Natural killer cell (primary cell): ENCODE results near the gene COL23A1. TPM values are rescaled to one million over a fixed set of nuclear protein-coding genes. Genes with fewer than 3 reads are reported as not detected.

Experiments
- ATAC-seq, 3 donors: fragments of 150-1000 bp in 2 of 3; fragments of 200-7000 bp in 1 of 3; cut with Tn5 transposase; 1 replicate in 1 of 3; 2 replicates in 2 of 3; pipeline ENCODE4 v1.10.0; 2021; ENCODE audit warnings: mild to moderate bottlenecking in 2 of 3, moderate library complexity in 2 of 3
- DNase-seq, 2 donors: peaks; one replicate each; pipeline versions ENCODE4 v3.0.0 to v3.0.0-alpha.2; 2013 to 2021; ENCODE audit warnings: mixed read lengths in 1 of 2
- H3K27ac ChIP-seq: one replicate; pipeline ENCODE4 v1.5.1; 2013; ENCODE audit warnings: mild to moderate bottlenecking, low read length
- H3K27me3 ChIP-seq: one replicate; pipeline ENCODE4 v1.6.1; 2013; ENCODE audit warnings: low read length; ENCODE audit not compliant: control insufficient read depth, insufficient read depth
- H3K36me3 ChIP-seq: one replicate; pipeline ENCODE4 v1.6.1; 2013; ENCODE audit warnings: low read length; ENCODE audit not compliant: control insufficient read depth, insufficient read depth
- H3K4me1 ChIP-seq: one replicate; pipeline ENCODE4 v1.6.1; 2013; ENCODE audit warnings: low read length; ENCODE audit not compliant: control insufficient read depth, insufficient read depth
- H3K4me3 ChIP-seq: one replicate; pipeline ENCODE4 v1.5.1; 2013; ENCODE audit warnings: low read length
- H3K9me3 ChIP-seq: one replicate; pipeline ENCODE4 v1.6.1; 2013; ENCODE audit warnings: low read length; ENCODE audit not compliant: control insufficient read depth, insufficient read depth
- H3K27ac Mint-ChIP-seq, 2 donors: one replicate each; pipeline ENCODE4 v1.8.0; 2022; ENCODE audit warnings: mild to moderate bottlenecking in 2 of 2, mixed read lengths in 2 of 2, moderate library complexity in 1 of 2
- H3K27me3 Mint-ChIP-seq, 2 donors: one replicate each; pipeline ENCODE4 v1.8.0; 2022; ENCODE audit warnings: low read depth in 2 of 2, mixed read lengths in 2 of 2
- H3K36me3 Mint-ChIP-seq: one replicate; pipeline ENCODE4 v1.8.0; 2022; ENCODE audit warnings: mixed read lengths
- H3K4me1 Mint-ChIP-seq, 2 donors: one replicate each; pipeline ENCODE4 v1.8.0; 2022; ENCODE audit warnings: mixed read lengths in 2 of 2
- H3K4me3 Mint-ChIP-seq: one replicate; pipeline ENCODE4 v1.8.0; 2022; ENCODE audit warnings: mild to moderate bottlenecking, moderate library complexity, mixed read lengths
- H3K9me3 Mint-ChIP-seq, 2 donors: one replicate each; pipeline ENCODE4 v1.8.0; 2022; ENCODE audit warnings: mixed read lengths in 2 of 2
- WGBS: methylation state at CpG from one replicate; pipeline ENCODE4 v1.1.7; 2013; ENCODE audit warnings: missing lambda C conversion rate; ENCODE audit not compliant: insufficient coverage; 5-methylcytosine and 5-hydroxymethylcytosine counted together
- intact Hi-C: fragments of 100-400 bp; cut with micrococcal nuclease; formaldehyde crosslinking; loops from one replicate; pipeline ENCODE4 v1.14.2; 2022
- total RNA-seq, 4 donors: library from RNA; stranded (reverse); fragments of 120-200 nt in 1 of 4; gene quantifications; one replicate each; pipeline versions ENCODE4 v1.2.3 to v1.2.4, GENCODE V29; 2013 to 2022
- TF ChIP-seq, protein P1 (sequence below): fragments of 200-600 bp; IDR thresholded peaks from one replicate; pipeline ENCODE4 v1.8.0; 2022; ENCODE audit warnings: antibody characterized with exemption

The COL23A1 gene
- total RNA-seq, 3 donors from 2014 or later (not counting 1 experiment from before 2014, with no cell fraction given) = 0.15 TPM; not detected in 2

DNA sequence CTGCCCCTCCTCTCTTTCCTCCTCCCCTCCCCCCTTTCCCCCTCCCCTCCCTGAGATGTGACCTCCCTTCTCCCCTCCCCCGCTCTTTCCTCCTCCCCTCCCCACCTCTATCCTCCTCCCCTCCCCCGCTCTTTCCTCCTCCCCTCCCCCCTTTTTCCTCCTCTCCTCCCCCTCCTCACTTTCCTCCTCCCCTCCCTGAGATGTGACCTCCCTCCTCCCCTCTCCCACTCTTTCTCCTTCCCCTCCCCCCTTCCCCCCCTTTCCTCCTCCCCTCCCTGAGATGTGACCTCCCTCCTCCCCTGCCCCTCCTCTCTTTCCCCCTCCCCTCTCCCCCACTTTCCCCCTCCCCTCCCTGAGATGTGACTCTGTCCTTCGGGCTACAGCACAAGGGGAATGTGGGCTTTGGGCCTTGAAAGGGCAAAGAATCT, 169.8 kb downstream of the COL23A1 start:
- Histone ChIP-seq H3K27me3 (no peaks in the 10 kb centered on the region), H3K27ac (no peak overlapping the region), H3K4me3 (no peak overlapping the region), H3K4me1 (no peaks in the 10 kb centered on the region), H3K36me3 (no peaks in the 10 kb centered on the region), H3K9me3 (no peaks in the 10 kb centered on the region)
- TF ChIP-seq, protein P1, sequence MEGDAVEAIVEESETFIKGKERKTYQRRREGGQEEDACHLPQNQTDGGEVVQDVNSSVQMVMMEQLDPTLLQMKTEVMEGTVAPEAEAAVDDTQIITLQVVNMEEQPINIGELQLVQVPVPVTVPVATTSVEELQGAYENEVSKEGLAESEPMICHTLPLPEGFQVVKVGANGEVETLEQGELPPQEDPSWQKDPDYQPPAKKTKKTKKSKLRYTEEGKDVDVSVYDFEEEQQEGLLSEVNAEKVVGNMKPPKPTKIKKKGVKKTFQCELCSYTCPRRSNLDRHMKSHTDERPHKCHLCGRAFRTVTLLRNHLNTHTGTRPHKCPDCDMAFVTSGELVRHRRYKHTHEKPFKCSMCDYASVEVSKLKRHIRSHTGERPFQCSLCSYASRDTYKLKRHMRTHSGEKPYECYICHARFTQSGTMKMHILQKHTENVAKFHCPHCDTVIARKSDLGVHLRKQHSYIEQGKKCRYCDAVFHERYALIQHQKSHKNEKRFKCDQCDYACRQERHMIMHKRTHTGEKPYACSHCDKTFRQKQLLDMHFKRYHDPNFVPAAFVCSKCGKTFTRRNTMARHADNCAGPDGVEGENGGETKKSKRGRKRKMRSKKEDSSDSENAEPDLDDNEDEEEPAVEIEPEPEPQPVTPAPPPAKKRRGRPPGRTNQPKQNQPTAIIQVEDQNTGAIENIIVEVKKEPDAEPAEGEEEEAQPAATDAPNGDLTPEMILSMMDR = no peak
- peaks cover 0 to 5% of the 10 kb centered on the region in 2 donors for H3K4me1 Mint-ChIP-seq
- no peaks in the 10 kb centered on the region for H3K9me3 Mint-ChIP-seq
- H3K4me3 Mint-ChIP-seq = no peak overlapping the region
- H3K27ac Mint-ChIP-seq = no peak overlapping the region
- no CpG with 5 or more reads among the region's 3 CpGs for WGBS
- DNase-seq (no peak), ATAC-seq (no peak)
- H3K36me3 Mint-ChIP-seq = no peaks in the 10 kb centered on the region
- peaks cover 8 to 9% of the 10 kb centered on the region in 2 donors for H3K27me3 Mint-ChIP-seq
- intact Hi-C loops = no loop called here

DNA sequence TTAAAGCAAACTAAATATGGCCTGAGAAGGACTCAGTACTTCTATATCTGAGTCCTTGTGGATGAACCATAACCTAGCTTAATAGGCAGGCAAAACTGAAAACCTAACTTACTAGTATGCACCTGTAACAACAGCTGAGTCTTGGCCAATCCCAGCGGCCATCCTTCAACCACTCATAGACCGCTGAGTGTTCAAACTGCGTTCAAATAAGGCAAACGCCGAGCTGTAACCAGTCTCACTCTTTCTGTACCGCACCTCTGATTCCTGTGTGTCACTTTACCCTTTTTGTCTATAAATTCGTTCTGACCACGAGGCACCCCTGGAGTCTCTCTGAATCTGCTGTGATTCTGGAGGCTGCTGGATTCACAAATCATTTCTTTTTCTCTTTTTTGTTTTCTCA, 170.5 kb downstream of the COL23A1 start:
- H3K27ac Mint-ChIP-seq = no peak overlapping the region
- TF ChIP-seq, protein P1 = no peak
- H3K4me3 Mint-ChIP-seq = no peak overlapping the region
- H3K4me3 ChIP-seq = no peak overlapping the region
- no peaks in the 10 kb centered on the region for H3K27me3 ChIP-seq
- H3K4me1 ChIP-seq = no peaks in the 10 kb centered on the region
- H3K27me3 Mint-ChIP-seq = peaks cover 8 to 9% of the 10 kb centered on the region in 2 donors
- no peaks in the 10 kb centered on the region for H3K9me3 ChIP-seq
- H3K4me1 Mint-ChIP-seq = peaks cover 0 to 5% of the 10 kb centered on the region in 2 donors
- WGBS = 89% methylated on average over 8 of the region's 8 CpGs
- no peaks in the 10 kb centered on the region for H3K36me3 Mint-ChIP-seq
- H3K27ac ChIP-seq = no peak overlapping the region
- DNase-seq = no peak
- H3K9me3 Mint-ChIP-seq = no peaks in the 10 kb centered on the region
- no peaks in the 10 kb centered on the region for H3K36me3 ChIP-seq
- intact Hi-C loops = no loop called here
- no peak for ATAC-seq

DNA sequence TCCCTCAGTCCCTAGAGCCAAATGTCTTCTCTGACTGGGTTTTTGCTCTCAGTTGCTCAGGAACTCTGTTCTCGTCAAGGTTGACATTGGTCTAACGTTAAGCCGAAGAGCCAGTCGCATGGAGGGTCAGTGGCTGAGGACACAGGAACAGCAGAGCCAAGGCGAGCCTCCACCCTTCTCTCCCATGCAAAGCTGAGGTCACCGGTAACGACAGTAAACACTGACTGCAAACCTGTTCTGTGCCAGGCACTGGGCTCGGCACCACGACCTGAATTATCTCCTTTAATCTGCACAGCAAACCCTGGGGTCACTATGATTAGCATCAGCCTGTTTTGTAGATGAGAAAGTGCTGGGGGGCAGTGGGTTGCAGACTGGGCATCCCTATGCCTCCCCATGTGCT, 171.0 kb downstream of the COL23A1 start:
- intact Hi-C loops = no loop called here
- Mint-ChIP-seq H3K27me3 (peaks cover 8 to 9% of the 10 kb centered on the region in 2 donors), H3K27ac (no peak overlapping the region), H3K36me3 (no peaks in the 10 kb centered on the region), H3K4me3 (no peak overlapping the region), H3K9me3 (no peaks in the 10 kb centered on the region), H3K4me1 (peaks cover 0 to 5% of the 10 kb centered on the region in 2 donors)
- Histone ChIP-seq H3K4me1 (no peaks in the 10 kb centered on the region), H3K4me3 (no peak overlapping the region), H3K27ac (no peak overlapping the region), H3K27me3 (no peaks in the 10 kb centered on the region), H3K36me3 (no peaks in the 10 kb centered on the region), H3K9me3 (no peaks in the 10 kb centered on the region)
- TF ChIP-seq, protein P1 = no peak
- DNase-seq (no peak), ATAC-seq (no peak)
- WGBS = 90% methylated on average over 9 of the region's 9 CpGs

DNA sequence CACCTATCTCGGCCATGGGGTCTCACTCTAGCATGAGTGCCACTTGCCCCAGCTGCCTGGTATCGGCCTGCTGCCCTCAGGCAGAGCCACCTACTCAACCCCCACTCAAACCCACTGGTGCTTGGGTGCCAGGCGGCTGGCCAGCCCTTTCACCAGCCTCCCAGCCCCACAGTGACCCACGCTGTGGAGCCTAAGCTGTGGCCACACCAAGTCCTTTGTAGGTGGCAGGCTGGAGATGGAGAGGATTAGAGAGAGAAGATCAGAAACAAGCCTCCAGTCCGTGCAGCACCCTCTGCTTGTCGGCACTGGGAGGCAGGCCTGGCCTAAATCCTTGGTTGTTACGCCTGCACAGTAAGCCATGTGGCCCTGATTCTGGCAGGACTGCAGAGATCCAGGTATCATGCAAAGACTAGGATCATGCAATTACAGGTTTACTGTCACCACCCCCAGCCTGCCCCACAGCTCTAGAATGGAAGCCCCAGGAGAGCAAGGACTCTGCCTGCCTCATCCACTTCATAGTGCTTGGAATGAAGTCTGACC, 171.7 kb downstream of the COL23A1 start:
- Mint-ChIP-seq H3K9me3 (no peaks in the 10 kb centered on the region), H3K4me1 (peaks cover 0 to 5% of the 10 kb centered on the region in 2 donors), H3K4me3 (no peak overlapping the region), H3K27me3 (peaks cover 8 to 9% of the 10 kb centered on the region in 2 donors), H3K27ac (no peak overlapping the region), H3K36me3 (no peaks in the 10 kb centered on the region)
- ATAC-seq (no peak), DNase-seq (no peak)
- TF ChIP-seq, protein P1 = no peak
- 87% methylated on average over 6 of the region's 7 CpGs for WGBS
- no peaks in the 10 kb centered on the region for H3K27me3 ChIP-seq
- H3K27ac ChIP-seq = no peak overlapping the region
- H3K36me3 ChIP-seq = no peaks in the 10 kb centered on the region
- intact Hi-C loops = no loop called here
- H3K4me3 ChIP-seq = no peak overlapping the region
- H3K4me1 ChIP-seq = no peaks in the 10 kb centered on the region
- no peaks in the 10 kb centered on the region for H3K9me3 ChIP-seq
